H9 (cell line): ENCODE data around the gene SOBP. TPM values are rescaled to one million over a fixed set of nuclear protein-coding genes. Genes with fewer than 3 reads are reported as not detected.

ENCODE experiments used
- DNase-seq: peaks from one replicate; pipeline ENCODE4 v3.0.0-alpha.2; 2017
- H2AFZ ChIP-seq: one replicate; pipeline ENCODE4 v1.6.1; 2013; ENCODE audit warnings: mild to moderate bottlenecking, low read length, control low read depth, moderate library complexity
- H2AK5ac ChIP-seq: 2 replicates; pipeline ENCODE4 v1.6.1; 2013; ENCODE audit warnings: low read length, control low read depth, mixed read lengths; ENCODE audit not compliant: insufficient read length
- H2BK120ac ChIP-seq: one replicate; pipeline ENCODE4 v1.6.1; 2013; ENCODE audit warnings: low read depth, mild to moderate bottlenecking, low read length, control low read depth, inconsistent platforms; ENCODE audit not compliant: poor library complexity, severe bottlenecking
- H2BK12ac ChIP-seq: 2 replicates; pipeline ENCODE4 v1.6.1; 2013; ENCODE audit warnings: low read length, control low read depth, mixed read lengths, low read depth; ENCODE audit not compliant: insufficient read length
- H2BK15ac ChIP-seq: 2 replicates; pipeline ENCODE4 v1.6.1; 2013; ENCODE audit warnings: low read depth, low read length, control low read depth
- H2BK20ac ChIP-seq: one replicate; pipeline ENCODE4 v1.6.1; 2013; ENCODE audit warnings: low read depth, mild to moderate bottlenecking, low read length, control low read depth, inconsistent platforms; ENCODE audit not compliant: poor library complexity, severe bottlenecking
- H2BK5ac ChIP-seq: 2 replicates; pipeline ENCODE4 v1.6.1; 2013; ENCODE audit warnings: low read length, control low read depth, mixed read lengths; ENCODE audit not compliant: insufficient read length
- H3K14ac ChIP-seq: 2 replicates; pipeline ENCODE4 v1.6.1; 2013; ENCODE audit warnings: low read length, control low read depth; ENCODE audit not compliant: insufficient read depth
- H3K18ac ChIP-seq: 2 replicates; pipeline ENCODE4 v1.6.1; 2013; ENCODE audit warnings: low read depth, mild to moderate bottlenecking, mixed read lengths, low read length, control low read depth; ENCODE audit not compliant: insufficient read length
- H3K23ac ChIP-seq: 2 replicates; pipeline ENCODE4 v1.6.1; 2013; ENCODE audit warnings: low read length, control low read depth, mixed read lengths, low read depth; ENCODE audit not compliant: insufficient read length
- H3K23me2 ChIP-seq: 2 replicates; pipeline ENCODE4 v1.6.1; 2013; ENCODE audit warnings: low read depth, mild to moderate bottlenecking, mixed read lengths, low read length, control low read depth; ENCODE audit not compliant: insufficient read length, poor library complexity, severe bottlenecking
- H3K27ac ChIP-seq: 2 replicates; pipeline ENCODE4 v1.5.1; 2013; ENCODE audit warnings: low read length, control low read depth, mixed read lengths, low read depth; ENCODE audit not compliant: insufficient read length
- H3K27me3 ChIP-seq: 2 replicates; pipeline ENCODE4 v1.6.1; 2013; ENCODE audit warnings: low read length, control low read depth, inconsistent platforms; ENCODE audit not compliant: insufficient read depth
- H3K4ac ChIP-seq: 2 replicates; pipeline ENCODE4 v1.6.1; 2013; ENCODE audit warnings: low read depth, mild to moderate bottlenecking, control low read depth, inconsistent platforms, low read length, moderate library complexity
- H3K4me1 ChIP-seq: 2 replicates; pipeline ENCODE4 v1.6.1; 2013; ENCODE audit warnings: low read length, control low read depth, inconsistent platforms; ENCODE audit not compliant: insufficient read depth
- H3K4me2 ChIP-seq: 2 replicates; pipeline ENCODE4 v1.6.1; 2013; ENCODE audit warnings: low read length, control low read depth, mixed read lengths; ENCODE audit not compliant: insufficient read length, insufficient read depth
- H3K56ac ChIP-seq: 2 replicates; pipeline ENCODE4 v1.6.1; 2013; ENCODE audit warnings: low read depth, mild to moderate bottlenecking, mixed read lengths, low read length, control low read depth; ENCODE audit not compliant: insufficient read length
- H3K79me1 ChIP-seq: 2 replicates; pipeline ENCODE4 v1.6.1; 2013; ENCODE audit warnings: low read depth, mild to moderate bottlenecking, moderate library complexity, low read length, control low read depth, inconsistent platforms; ENCODE audit not compliant: insufficient read depth, poor library complexity, severe bottlenecking
- H3K79me2 ChIP-seq: 2 replicates; pipeline ENCODE4 v1.6.1; 2013; ENCODE audit warnings: low read length, control low read depth, inconsistent platforms; ENCODE audit not compliant: insufficient read depth
- H3K9ac ChIP-seq: 2 replicates; pipeline ENCODE4 v1.6.1; 2013; ENCODE audit warnings: low read length, control low read depth, mixed read lengths; ENCODE audit not compliant: insufficient read length; ENCODE audit errors: extremely low read depth
- H3K9me3 ChIP-seq: one replicate; pipeline ENCODE4 v1.6.1; 2013; ENCODE audit warnings: low read depth, low read length, inconsistent platforms; ENCODE audit not compliant: control insufficient read depth
- H3T11ph ChIP-seq: one replicate; pipeline ENCODE4 v1.6.1; 2013; ENCODE audit warnings: mild to moderate bottlenecking, low read length, control low read depth, inconsistent platforms
- H4K20me1 ChIP-seq: one replicate; pipeline ENCODE4 v1.6.1; 2013; ENCODE audit not compliant: control insufficient read depth, insufficient read length, insufficient read depth
- H4K5ac ChIP-seq: 2 replicates; pipeline ENCODE4 v1.6.1; 2013; ENCODE audit warnings: low read depth, mild to moderate bottlenecking, mixed read lengths, low read length, control low read depth; ENCODE audit not compliant: insufficient read length
- H4K8ac ChIP-seq: replicated peaks from 2 replicates; pipeline ENCODE4 v1.6.1; 2013; ENCODE audit warnings: low read length, control low read depth, mixed read lengths, low read depth; ENCODE audit not compliant: insufficient read length
- H4K91ac ChIP-seq: 2 replicates; pipeline ENCODE4 v1.6.1; 2013; ENCODE audit warnings: low read depth, mild to moderate bottlenecking, moderate library complexity, mixed read lengths, low read length, control low read depth; ENCODE audit not compliant: insufficient read length
- H3K27ac Mint-ChIP-seq, 3 experiments: 2 replicates in 2 of 3; 3 replicates in 1 of 3; pipeline ENCODE4 v1.8.0; 2020 to 2021; ENCODE audit warnings: mixed read lengths in 3 of 3, mild to moderate bottlenecking in 1 of 3, moderate library complexity in 1 of 3
- H3K27me3 Mint-ChIP-seq: 2 replicates; pipeline ENCODE4 v1.8.0; 2021; ENCODE audit warnings: low read depth, mild to moderate bottlenecking, moderate library complexity, mixed read lengths
- H3K36me3 Mint-ChIP-seq, 3 experiments: 2 replicates in 2 of 3; 3 replicates in 1 of 3; pipeline ENCODE4 v1.8.0; 2020 to 2021; ENCODE audit warnings: low read depth in 3 of 3, mixed read lengths in 3 of 3; ENCODE audit not compliant: insufficient read depth in 1 of 3
- H3K4me1 Mint-ChIP-seq, 2 experiments: 2 replicates each; pipeline ENCODE4 v1.8.0; 2020; ENCODE audit warnings: mixed read lengths in 2 of 2
- H3K4me3 Mint-ChIP-seq, 2 experiments: 2 replicates in 1 of 2; 3 replicates in 1 of 2; pipeline ENCODE4 v1.8.0; 2020 to 2021; ENCODE audit warnings: mild to moderate bottlenecking in 2 of 2, mixed read lengths in 2 of 2, moderate library complexity in 1 of 2
- H3K9me3 Mint-ChIP-seq, 2 experiments: 2 replicates in 1 of 2; 3 replicates in 1 of 2; pipeline ENCODE4 v1.8.0; 2020; ENCODE audit warnings: mild to moderate bottlenecking in 2 of 2, mixed read lengths in 2 of 2, moderate library complexity in 1 of 2
- WGBS: extraction: QIAGEN DNeasy Blood & Tissue Kit; methylation state at CpG from one replicate; pipeline ENCODE4 v1.1.7; 2013; ENCODE audit warnings: missing lambda C conversion rate, low lambda C conversion rate, mixed read lengths; ENCODE audit not compliant: insufficient read length; ENCODE audit errors: extremely low coverage; 5-methylcytosine and 5-hydroxymethylcytosine counted together
- total RNA-seq: library from RNA; stranded (reverse); gene quantifications from 2 replicates; pipeline ENCODE4 v1.2.1, GENCODE V29; 2021
- TF ChIP-seq, protein P1 (sequence below): fragments of 200-600 bp; sonication (generic); conservative IDR thresholded peaks from 3 replicates; pipeline ENCODE4 v1.8.0; 2021; ENCODE audit warnings: antibody characterized with exemption, mild to moderate bottlenecking

SOBP gene
- total RNA-seq, 1 experiment from 2014 or later = 4.3 TPM

- H2BK5ac ChIP-seq = no peak overlapping the region
- TF ChIP-seq, protein P1, sequence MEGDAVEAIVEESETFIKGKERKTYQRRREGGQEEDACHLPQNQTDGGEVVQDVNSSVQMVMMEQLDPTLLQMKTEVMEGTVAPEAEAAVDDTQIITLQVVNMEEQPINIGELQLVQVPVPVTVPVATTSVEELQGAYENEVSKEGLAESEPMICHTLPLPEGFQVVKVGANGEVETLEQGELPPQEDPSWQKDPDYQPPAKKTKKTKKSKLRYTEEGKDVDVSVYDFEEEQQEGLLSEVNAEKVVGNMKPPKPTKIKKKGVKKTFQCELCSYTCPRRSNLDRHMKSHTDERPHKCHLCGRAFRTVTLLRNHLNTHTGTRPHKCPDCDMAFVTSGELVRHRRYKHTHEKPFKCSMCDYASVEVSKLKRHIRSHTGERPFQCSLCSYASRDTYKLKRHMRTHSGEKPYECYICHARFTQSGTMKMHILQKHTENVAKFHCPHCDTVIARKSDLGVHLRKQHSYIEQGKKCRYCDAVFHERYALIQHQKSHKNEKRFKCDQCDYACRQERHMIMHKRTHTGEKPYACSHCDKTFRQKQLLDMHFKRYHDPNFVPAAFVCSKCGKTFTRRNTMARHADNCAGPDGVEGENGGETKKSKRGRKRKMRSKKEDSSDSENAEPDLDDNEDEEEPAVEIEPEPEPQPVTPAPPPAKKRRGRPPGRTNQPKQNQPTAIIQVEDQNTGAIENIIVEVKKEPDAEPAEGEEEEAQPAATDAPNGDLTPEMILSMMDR = no peak
- Mint-ChIP-seq H3K36me3 (peaks cover 0 to 2% (median 0%) of the 10 kb centered on the region in 3 experiments; a peak in 1 of 7 replicates), H3K4me3 (no peak overlapping the region), H3K4me1 (peaks cover 24 to 29% of the 10 kb centered on the region in 2 experiments), H3K27me3 (no peaks in the 10 kb centered on the region), H3K9me3 (no peaks in the 10 kb centered on the region), H3K27ac (no peak overlapping the region)
- H3K27me3 ChIP-seq = no peaks in the 10 kb centered on the region
- H2AFZ ChIP-seq = no peak overlapping the region
- H2AK5ac ChIP-seq = no peak overlapping the region
- no peak overlapping the region for H3K18ac ChIP-seq
- H3K79me1 ChIP-seq = no peaks in the 10 kb centered on the region
- no peak overlapping the region for H2BK20ac ChIP-seq
- H4K5ac ChIP-seq = no peak overlapping the region
- H3K79me2 ChIP-seq = no peaks in the 10 kb centered on the region
- H3T11ph ChIP-seq = no peak overlapping the region
- DNase-seq = no peak
- H3K23me2 ChIP-seq = no peaks in the 10 kb centered on the region
- H3K14ac ChIP-seq = no peak overlapping the region
- no peak overlapping the region for H4K91ac ChIP-seq
- H2BK12ac ChIP-seq = no peak overlapping the region
- H2BK120ac ChIP-seq = no peak overlapping the region
- no peak overlapping the region for H2BK15ac ChIP-seq
- no peak overlapping the region for H3K23ac ChIP-seq
- no peak overlapping the region for H3K4ac ChIP-seq
- no CpG with 5 or more reads among the region's 6 CpGs for WGBS
- no peak overlapping the region for H3K27ac ChIP-seq
- H3K4me2 ChIP-seq = no peak overlapping the region
- H3K9ac ChIP-seq = no peak overlapping the region
- no peak overlapping the region for H4K8ac ChIP-seq
- H3K56ac ChIP-seq = no peak overlapping the region
- no peaks in the 10 kb centered on the region for H4K20me1 ChIP-seq
- no peaks in the 10 kb centered on the region for H3K9me3 ChIP-seq
- no peaks in the 10 kb centered on the region for H3K4me1 ChIP-seq
Observed at GRCh38 chr6:107546691-107547450, 57.0 kb downstream of the SOBP start.
